HUES6 (cell line): ENCODE results near the gene PGM5.

Experiments
- H3K27ac ChIP-seq: 2 replicates; pipeline ENCODE4 v1.7.0; 2013; ENCODE audit warnings: low read depth, mild to moderate bottlenecking, low read length, inconsistent platforms
- H3K27me3 ChIP-seq: 2 replicates; pipeline ENCODE4 v1.6.1; 2013; ENCODE audit warnings: low read length; ENCODE audit not compliant: control insufficient read depth, insufficient read depth
- H3K36me3 ChIP-seq: 2 replicates; pipeline ENCODE4 v1.6.1; 2013; ENCODE audit warnings: low read length; ENCODE audit not compliant: control insufficient read depth, insufficient read depth
- H3K4me1 ChIP-seq: 2 replicates; pipeline ENCODE4 v1.6.1; 2013; ENCODE audit warnings: low read length; ENCODE audit not compliant: control insufficient read depth, insufficient read depth
- H3K4me3 ChIP-seq: 2 replicates; pipeline ENCODE4 v1.5.1; 2013; ENCODE audit warnings: low read depth, low read length
- H3K9ac ChIP-seq: one replicate; pipeline ENCODE4 v1.6.1; 2013; ENCODE audit warnings: mild to moderate bottlenecking, low read length
- H3K9me3 ChIP-seq: 2 replicates; pipeline ENCODE4 v1.6.1; 2013; ENCODE audit warnings: low read depth, low read length; ENCODE audit not compliant: control insufficient read depth, insufficient read depth

PGM5 gene

GRCh38 chr9:68558545-68558944, 202.1 kb downstream of the PGM5 start:
- Histone ChIP-seq H3K9me3 (no peaks in the 10 kb centered on the region), H3K27ac (no peak overlapping the region), H3K4me3 (no peak overlapping the region), H3K27me3 (peaks cover 46% of the 10 kb centered on the region), H3K36me3 (no peaks in the 10 kb centered on the region), H3K9ac (no peak overlapping the region), H3K4me1 (peaks cover 17% of the 10 kb centered on the region)

DNA sequence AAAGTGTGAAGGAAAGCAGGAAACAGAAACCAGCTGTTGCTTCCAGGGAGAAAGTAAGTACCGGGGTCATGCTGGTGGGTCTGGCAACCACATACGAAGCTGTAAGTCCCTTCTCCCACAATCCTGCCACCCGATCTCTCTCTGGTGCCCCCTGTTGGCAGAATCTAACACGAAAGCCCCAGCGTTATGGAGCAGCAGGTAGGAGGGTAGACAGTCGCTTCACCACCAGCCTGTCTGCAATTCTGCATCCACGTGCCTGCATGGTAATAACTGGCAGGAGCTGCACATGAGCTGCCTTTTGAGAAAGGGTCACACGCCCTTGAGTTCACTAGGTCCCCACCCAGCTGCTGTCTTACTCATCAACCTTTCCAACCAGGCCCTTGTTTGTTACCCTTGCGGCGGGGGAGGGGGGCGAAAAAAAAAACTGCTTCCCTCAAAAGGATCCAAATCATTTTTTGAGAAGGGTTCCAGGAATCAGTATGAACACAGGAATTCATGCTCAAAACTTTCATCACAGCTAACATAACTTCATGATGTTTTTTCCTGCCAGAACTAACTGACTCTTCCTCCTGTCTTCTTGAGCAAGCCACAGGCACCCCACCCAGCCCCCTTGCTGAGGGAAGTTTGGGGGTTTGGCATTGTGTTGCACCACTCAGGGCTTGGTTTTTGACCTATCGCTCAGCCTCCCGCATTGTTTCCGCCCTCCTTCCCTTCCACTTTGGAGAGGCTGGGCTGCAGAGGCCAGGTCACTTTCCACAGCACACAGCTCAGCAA, 203.8 kb downstream of the PGM5 start:
- Histone ChIP-seq H3K36me3 (no peaks in the 10 kb centered on the region), H3K4me1 (peaks cover 17% of the 10 kb centered on the region), H3K27ac (no peak overlapping the region), H3K4me3 (no peak overlapping the region), H3K9ac (no peak overlapping the region), H3K27me3 (peaks cover 52% of the 10 kb centered on the region), H3K9me3 (no peaks in the 10 kb centered on the region)

GRCh38 chr9:68562461-68562860, 206.1 kb downstream of the PGM5 start:
- H3K27me3 ChIP-seq: peaks cover 45% of the 10 kb centered on the region
- no peaks in the 10 kb centered on the region for H3K36me3 ChIP-seq
- no peak overlapping the region for H3K27ac ChIP-seq
- H3K9me3 ChIP-seq: no peaks in the 10 kb centered on the region
- no peak overlapping the region for H3K9ac ChIP-seq
- peaks cover 17% of the 10 kb centered on the region for H3K4me1 ChIP-seq
- no peak overlapping the region for H3K4me3 ChIP-seq

- H3K36me3 ChIP-seq: no peaks in the 10 kb centered on the region
- peaks cover 33% of the 10 kb centered on the region for H3K27me3 ChIP-seq
- peaks cover 5% of the 10 kb centered on the region for H3K4me1 ChIP-seq
- H3K9ac ChIP-seq: no peak overlapping the region
- no peak overlapping the region for H3K4me3 ChIP-seq
- no peaks in the 10 kb centered on the region for H3K9me3 ChIP-seq
- no peak overlapping the region for H3K27ac ChIP-seq
Observed at GRCh38 chr9:68567565-68567964, 211.2 kb downstream of the PGM5 start.

GRCh38 chr9:68574150-68574549, 217.7 kb downstream of the PGM5 start:
- H3K4me3 ChIP-seq: no peak overlapping the region
- peaks cover 7% of the 10 kb centered on the region for H3K27me3 ChIP-seq
- H3K9ac ChIP-seq: no peak overlapping the region
- no peaks in the 10 kb centered on the region for H3K4me1 ChIP-seq
- no peaks in the 10 kb centered on the region for H3K9me3 ChIP-seq
- H3K27ac ChIP-seq: no peak overlapping the region
- H3K36me3 ChIP-seq: no peaks in the 10 kb centered on the region

GRCh38 chr9:68575817-68576216, 219.4 kb downstream of the PGM5 start:
- H3K27ac ChIP-seq: no peak overlapping the region
- H3K9ac ChIP-seq: no peak overlapping the region
- H3K9me3 ChIP-seq: no peaks in the 10 kb centered on the region
- no peak overlapping the region for H3K4me3 ChIP-seq
- H3K4me1 ChIP-seq: no peaks in the 10 kb centered on the region
- no peaks in the 10 kb centered on the region for H3K36me3 ChIP-seq
- peaks cover 3% of the 10 kb centered on the region for H3K27me3 ChIP-seq

GRCh38 chr9:68577774-68578591, 221.6 kb downstream of the PGM5 start:
- H3K4me3 ChIP-seq: no peak overlapping the region
- H3K4me1 ChIP-seq: no peaks in the 10 kb centered on the region
- H3K9ac ChIP-seq: no peak overlapping the region
- H3K27me3 ChIP-seq: peaks cover 3% of the 10 kb centered on the region
- no peaks in the 10 kb centered on the region for H3K36me3 ChIP-seq
- H3K9me3 ChIP-seq: no peaks in the 10 kb centered on the region
- H3K27ac ChIP-seq: no peak overlapping the region
